ENCODE results near the gene PTTG1IP.

DNA sequence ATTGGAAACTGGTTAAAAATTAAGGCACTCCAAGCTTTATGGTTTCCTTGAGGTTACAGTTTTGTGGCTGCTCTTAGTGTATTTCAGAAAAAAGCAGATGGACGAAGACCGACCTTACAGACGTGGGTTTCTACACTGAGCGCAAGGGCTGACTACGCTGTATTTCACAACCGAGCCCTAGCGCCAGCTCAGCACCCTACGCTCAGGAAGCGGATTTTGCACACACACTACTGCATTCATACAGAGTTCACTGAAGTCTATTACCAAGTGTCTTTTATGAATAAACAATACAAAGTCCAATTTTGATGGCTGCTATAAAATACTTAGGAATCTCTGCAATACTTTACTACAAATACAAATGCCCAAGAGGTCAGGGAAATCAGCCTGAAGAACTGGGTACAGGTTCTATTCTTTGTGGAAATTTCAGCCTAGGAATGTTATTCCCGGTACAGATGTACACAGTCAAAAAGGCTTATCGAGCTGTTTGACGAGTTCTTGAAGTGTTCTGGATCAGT, 23.8 kb downstream of the PTTG1IP start:
- TF ChIP-seq, protein P1, sequence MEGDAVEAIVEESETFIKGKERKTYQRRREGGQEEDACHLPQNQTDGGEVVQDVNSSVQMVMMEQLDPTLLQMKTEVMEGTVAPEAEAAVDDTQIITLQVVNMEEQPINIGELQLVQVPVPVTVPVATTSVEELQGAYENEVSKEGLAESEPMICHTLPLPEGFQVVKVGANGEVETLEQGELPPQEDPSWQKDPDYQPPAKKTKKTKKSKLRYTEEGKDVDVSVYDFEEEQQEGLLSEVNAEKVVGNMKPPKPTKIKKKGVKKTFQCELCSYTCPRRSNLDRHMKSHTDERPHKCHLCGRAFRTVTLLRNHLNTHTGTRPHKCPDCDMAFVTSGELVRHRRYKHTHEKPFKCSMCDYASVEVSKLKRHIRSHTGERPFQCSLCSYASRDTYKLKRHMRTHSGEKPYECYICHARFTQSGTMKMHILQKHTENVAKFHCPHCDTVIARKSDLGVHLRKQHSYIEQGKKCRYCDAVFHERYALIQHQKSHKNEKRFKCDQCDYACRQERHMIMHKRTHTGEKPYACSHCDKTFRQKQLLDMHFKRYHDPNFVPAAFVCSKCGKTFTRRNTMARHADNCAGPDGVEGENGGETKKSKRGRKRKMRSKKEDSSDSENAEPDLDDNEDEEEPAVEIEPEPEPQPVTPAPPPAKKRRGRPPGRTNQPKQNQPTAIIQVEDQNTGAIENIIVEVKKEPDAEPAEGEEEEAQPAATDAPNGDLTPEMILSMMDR (IDR thresholded peaks at IDR 0.05) = no peak
- no peak for TF ChIP-seq EZH2 (IDR thresholded peaks at IDR 0.05; ENCODE audit: borderline replicate concordance, insufficient read depth, low read depth, low read length, poor library complexity, severe bottlenecking)
